HFFc6 (cell line): Measurements from ENCODE around the gene NEB. TPM values are rescaled to one million over a fixed set of nuclear protein-coding genes. Genes with fewer than 3 reads are reported as not detected.
"Not testable (repeated sequence)": the region's sequence is repeated elsewhere in the genome, so short reads cannot be mapped to it uniquely, and the experiment has no call there.

ENCODE experiments used
- DNase-seq: peaks from one replicate; pipeline ENCODE4 v3.0.0-alpha.2; 2018
- H3K27ac Mint-ChIP-seq: 2 replicates; pipeline ENCODE4 v1.8.0; 2020; ENCODE audit warnings: mild to moderate bottlenecking, mixed read lengths
- H3K27me3 Mint-ChIP-seq: 2 replicates; pipeline ENCODE4 v1.8.0; 2021; ENCODE audit warnings: mild to moderate bottlenecking, moderate library complexity, mixed read lengths; ENCODE audit not compliant: insufficient read depth
- H3K36me3 Mint-ChIP-seq: 2 replicates; pipeline ENCODE4 v1.8.0; 2021; ENCODE audit warnings: low read depth, mixed read lengths
- H3K4me1 Mint-ChIP-seq: 2 replicates; pipeline ENCODE4 v1.8.0; 2020; ENCODE audit warnings: low read depth, mixed read lengths
- H3K4me3 Mint-ChIP-seq: 2 replicates; pipeline ENCODE4 v1.8.0; 2020; ENCODE audit warnings: mild to moderate bottlenecking, moderate library complexity, mixed read lengths
- H3K9me3 Mint-ChIP-seq: 2 replicates; pipeline ENCODE4 v1.8.0; 2020; ENCODE audit warnings: mild to moderate bottlenecking, mixed read lengths
- CTCF ChIP-seq: fragments of 200-600 bp; sonication (generic); IDR thresholded peaks from 2 replicates; pipeline ENCODE4 v1.5.0; 2021; ENCODE audit warnings: antibody characterized with exemption, mild to moderate bottlenecking
- total RNA-seq, 6 experiments: library from RNA; stranded (reverse); fragmentation: NEBNext Ultra II Directional; extraction: Animal tissue kit (Norgen Biotek cat#: 25700); gene quantifications; 2 replicates in 1 of 6; 3 replicates in 5 of 6; pipeline ENCODE4 v1.2.3, GENCODE V29; 2021

The NEB gene
- total RNA-seq, 6 experiments from 2014 or later = under 0.01 TPM; not detected in 5

GRCh38 chr2:151716721-151717120, 17.6 kb downstream of the NEB start:
- H3K36me3 Mint-ChIP-seq = no peaks in the 10 kb centered on the region
- peaks cover 4% of the 10 kb centered on the region; the same call in 1 of the 2 replicates for H3K27me3 Mint-ChIP-seq
- peaks cover 12% of the 10 kb centered on the region; the same call in 1 of the 2 replicates for H3K4me1 Mint-ChIP-seq
- H3K9me3 Mint-ChIP-seq = no peaks in the 10 kb centered on the region
- no peak overlapping the region for H3K27ac Mint-ChIP-seq
- DNase-seq = peak; percentile 55
- TF ChIP-seq CTCF = no peak
- H3K4me3 Mint-ChIP-seq = no peak overlapping the region

GRCh38 chr2:151713291-151713903, 20.9 kb downstream of the NEB start:
- H3K27ac Mint-ChIP-seq = no peak overlapping the region
- no peak for TF ChIP-seq CTCF
- peaks cover 12% of the 10 kb centered on the region; the same call in 1 of the 2 replicates for H3K4me1 Mint-ChIP-seq
- H3K36me3 Mint-ChIP-seq = no peaks in the 10 kb centered on the region
- no peaks in the 10 kb centered on the region for H3K9me3 Mint-ChIP-seq
- no peak for DNase-seq
- H3K4me3 Mint-ChIP-seq = no peak overlapping the region
- H3K27me3 Mint-ChIP-seq = peaks cover 4% of the 10 kb centered on the region; the same call in 1 of the 2 replicates

- no peak overlapping the region for H3K4me3 Mint-ChIP-seq
- no peaks in the 10 kb centered on the region for H3K36me3 Mint-ChIP-seq
- no peaks in the 10 kb centered on the region for H3K9me3 Mint-ChIP-seq
- H3K4me1 Mint-ChIP-seq = no peaks in the 10 kb centered on the region
- H3K27ac Mint-ChIP-seq = no peak overlapping the region
- H3K27me3 Mint-ChIP-seq = peaks cover 4% of the 10 kb centered on the region; the same call in 1 of the 2 replicates
- no peak for TF ChIP-seq CTCF
- DNase-seq = no peak
Observed at GRCh38 chr2:151711025-151711424, 23.3 kb downstream of the NEB start.

- Mint-ChIP-seq H3K36me3 (no peaks in the 10 kb centered on the region), H3K4me1 (no peaks in the 10 kb centered on the region), H3K27ac (no peak overlapping the region), H3K9me3 (no peaks in the 10 kb centered on the region), H3K27me3 (peaks cover 7% of the 10 kb centered on the region; the same call in 1 of the 2 replicates), H3K4me3 (no peak overlapping the region)
- no peak for TF ChIP-seq CTCF
- no peak for DNase-seq
Observed at GRCh38 chr2:151708788-151709187, 25.5 kb downstream of the NEB start.

- H3K27me3 Mint-ChIP-seq = peaks cover 5% of the 10 kb centered on the region; the same call in 1 of the 2 replicates
- no peaks in the 10 kb centered on the region for H3K9me3 Mint-ChIP-seq
- no peak overlapping the region for H3K4me3 Mint-ChIP-seq
- H3K36me3 Mint-ChIP-seq = no peaks in the 10 kb centered on the region
- no peak overlapping the region for H3K27ac Mint-ChIP-seq
- TF ChIP-seq CTCF = no peak
- no peaks in the 10 kb centered on the region for H3K4me1 Mint-ChIP-seq
- DNase-seq = no peak
Observed at GRCh38 chr2:151707857-151708256, 26.4 kb downstream of the NEB start.

- not testable (repeated sequence) for DNase-seq, H3K27me3 Mint-ChIP-seq, H3K36me3 Mint-ChIP-seq, H3K9me3 Mint-ChIP-seq, H3K4me3 Mint-ChIP-seq, H3K27ac Mint-ChIP-seq, H3K4me1 Mint-ChIP-seq
Observed at GRCh38 chr2:151704480-151704961, 29.8 kb downstream of the NEB start.

GRCh38 chr2:151698134-151698533, 36.1 kb downstream of the NEB start:
- not testable (repeated sequence) for H3K9me3 Mint-ChIP-seq, H3K36me3 Mint-ChIP-seq, H3K27me3 Mint-ChIP-seq, DNase-seq, H3K4me1 Mint-ChIP-seq, H3K4me3 Mint-ChIP-seq, H3K27ac Mint-ChIP-seq
